Gastrocnemius medialis (tissue), 4 donors: ENCODE results near the gene COPRS.

Source experiments
- POLR2A ChIP-seq, 2 donors: fragments of 450-650 bp; IDR thresholded peaks; one replicate each; pipeline ENCODE4 v1.6.1; 2017; ENCODE audit warnings: antibody characterized with exemption in 2 of 2, mild to moderate bottlenecking in 2 of 2, moderate library complexity in 2 of 2
- TF ChIP-seq, protein P1 (sequence below), 5 experiments: fragments of 450-650 bp in 3 of 5; fragments of 200-600 bp in 2 of 5; sonication (generic) in 2 of 5; IDR thresholded peaks in 4 of 5; conservative IDR thresholded peaks in 1 of 5; 1 replicate in 4 of 5; 2 replicates in 1 of 5; pipeline ENCODE4 v1.5.1; 2016 to 2019; ENCODE audit warnings: antibody characterized with exemption in 5 of 5, mild to moderate bottlenecking in 3 of 5, moderate library complexity in 3 of 5

GRCh38 chr17:31843070-31843745, 15.8 kb downstream of the COPRS start:
- TF ChIP-seq, protein P1, sequence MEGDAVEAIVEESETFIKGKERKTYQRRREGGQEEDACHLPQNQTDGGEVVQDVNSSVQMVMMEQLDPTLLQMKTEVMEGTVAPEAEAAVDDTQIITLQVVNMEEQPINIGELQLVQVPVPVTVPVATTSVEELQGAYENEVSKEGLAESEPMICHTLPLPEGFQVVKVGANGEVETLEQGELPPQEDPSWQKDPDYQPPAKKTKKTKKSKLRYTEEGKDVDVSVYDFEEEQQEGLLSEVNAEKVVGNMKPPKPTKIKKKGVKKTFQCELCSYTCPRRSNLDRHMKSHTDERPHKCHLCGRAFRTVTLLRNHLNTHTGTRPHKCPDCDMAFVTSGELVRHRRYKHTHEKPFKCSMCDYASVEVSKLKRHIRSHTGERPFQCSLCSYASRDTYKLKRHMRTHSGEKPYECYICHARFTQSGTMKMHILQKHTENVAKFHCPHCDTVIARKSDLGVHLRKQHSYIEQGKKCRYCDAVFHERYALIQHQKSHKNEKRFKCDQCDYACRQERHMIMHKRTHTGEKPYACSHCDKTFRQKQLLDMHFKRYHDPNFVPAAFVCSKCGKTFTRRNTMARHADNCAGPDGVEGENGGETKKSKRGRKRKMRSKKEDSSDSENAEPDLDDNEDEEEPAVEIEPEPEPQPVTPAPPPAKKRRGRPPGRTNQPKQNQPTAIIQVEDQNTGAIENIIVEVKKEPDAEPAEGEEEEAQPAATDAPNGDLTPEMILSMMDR (IDR thresholded peaks at IDR 0.05 in 4 of 5, conservative IDR thresholded peaks at IDR 0.05 in 1 of 5): no peak
- no peak for TF ChIP-seq POLR2A (IDR thresholded peaks at IDR 0.05)
